ENCODE measurements around the gene TWIST2.

Gene TWIST2

DNA sequence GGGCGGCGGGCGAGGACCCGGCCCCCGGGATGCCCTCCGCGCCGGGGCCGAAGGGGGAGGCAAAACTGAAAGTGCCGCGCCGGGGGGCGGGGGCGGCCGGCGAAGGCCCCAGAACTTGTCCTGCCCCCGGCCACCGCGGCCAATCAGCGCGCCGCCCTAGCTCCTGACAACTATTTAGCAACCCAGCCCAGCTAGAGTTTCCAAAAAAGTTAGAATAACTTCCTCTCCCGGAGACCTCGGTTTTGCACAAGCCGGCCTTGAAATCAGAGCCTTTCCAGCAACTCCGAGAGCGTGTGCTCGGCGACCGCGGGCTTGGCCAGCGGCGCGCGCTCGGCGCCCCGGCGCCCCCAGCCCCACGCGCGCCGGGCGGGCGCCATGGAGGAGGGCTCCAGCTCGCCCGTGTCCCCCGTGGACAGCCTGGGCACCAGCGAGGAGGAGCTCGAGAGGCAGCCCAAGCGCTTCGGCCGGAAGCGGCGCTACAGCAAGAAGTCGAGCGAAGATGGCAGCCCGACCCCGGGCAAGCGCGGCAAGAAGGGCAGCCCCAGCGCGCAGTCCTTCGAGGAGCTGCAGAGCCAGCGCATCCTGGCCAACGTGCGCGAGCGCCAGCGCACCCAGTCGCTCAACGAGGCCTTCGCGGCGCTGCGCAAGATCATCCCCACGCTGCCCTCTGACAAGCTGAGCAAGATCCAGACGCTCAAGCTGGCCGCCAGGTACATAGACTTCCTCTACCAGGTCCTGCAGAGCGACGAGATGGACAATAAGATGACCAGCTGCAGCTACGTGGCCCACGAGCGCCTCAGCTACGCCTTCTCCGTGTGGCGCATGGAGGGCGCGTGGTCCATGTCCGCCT lies at the start of gene TWIST2:
Gene TWIST2, plus strand, starts transcription at position 245 of the 850 bp plus-strand sequence. Its CDS starts 131 bp downstream, at position 376.
- DNase-seq (ENCODE audit: low read depth), result no peak

DNA sequence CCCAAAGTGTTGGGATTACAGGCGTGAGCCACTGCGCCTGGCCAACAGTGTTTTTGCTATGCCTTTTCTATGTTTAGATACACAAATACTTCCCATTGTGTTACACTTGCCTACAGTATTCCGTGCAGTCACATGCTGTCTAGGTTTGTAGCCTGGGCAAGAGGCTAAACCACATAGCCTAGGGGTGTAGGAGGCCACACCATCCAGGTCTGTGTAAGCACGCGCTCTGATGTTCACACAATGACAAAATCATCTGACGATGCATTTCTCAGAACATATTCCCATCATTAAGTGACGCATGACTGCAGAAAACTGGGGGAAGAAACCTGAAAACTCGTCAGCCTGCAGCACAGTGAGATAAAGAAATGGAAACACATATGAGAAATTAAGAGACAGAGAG lies 46.1 kb upstream of the TWIST2 start:
- no peak for DNase-seq (ENCODE audit: low read depth)

DNA sequence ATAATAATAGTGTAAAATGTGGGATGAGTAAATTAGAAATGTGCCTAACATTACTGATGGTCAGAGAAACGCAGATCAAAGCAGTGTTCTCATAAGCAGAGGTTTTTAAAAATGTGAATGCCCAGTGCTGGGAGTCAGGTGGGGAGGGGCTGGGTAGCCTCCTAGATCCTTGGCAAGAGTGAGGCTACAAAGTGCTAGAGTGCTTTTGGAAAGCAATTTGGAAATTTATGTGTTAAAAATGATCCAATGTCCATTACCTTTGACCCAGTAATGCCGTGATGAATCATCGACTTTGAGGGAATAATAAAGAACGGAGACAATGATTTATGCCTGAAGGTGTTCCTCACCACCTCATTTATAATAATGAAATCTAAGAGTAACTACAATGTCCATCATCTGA lies 44.9 kb upstream of the TWIST2 start:
- no peak for DNase-seq (ENCODE audit: low read depth)

DNA sequence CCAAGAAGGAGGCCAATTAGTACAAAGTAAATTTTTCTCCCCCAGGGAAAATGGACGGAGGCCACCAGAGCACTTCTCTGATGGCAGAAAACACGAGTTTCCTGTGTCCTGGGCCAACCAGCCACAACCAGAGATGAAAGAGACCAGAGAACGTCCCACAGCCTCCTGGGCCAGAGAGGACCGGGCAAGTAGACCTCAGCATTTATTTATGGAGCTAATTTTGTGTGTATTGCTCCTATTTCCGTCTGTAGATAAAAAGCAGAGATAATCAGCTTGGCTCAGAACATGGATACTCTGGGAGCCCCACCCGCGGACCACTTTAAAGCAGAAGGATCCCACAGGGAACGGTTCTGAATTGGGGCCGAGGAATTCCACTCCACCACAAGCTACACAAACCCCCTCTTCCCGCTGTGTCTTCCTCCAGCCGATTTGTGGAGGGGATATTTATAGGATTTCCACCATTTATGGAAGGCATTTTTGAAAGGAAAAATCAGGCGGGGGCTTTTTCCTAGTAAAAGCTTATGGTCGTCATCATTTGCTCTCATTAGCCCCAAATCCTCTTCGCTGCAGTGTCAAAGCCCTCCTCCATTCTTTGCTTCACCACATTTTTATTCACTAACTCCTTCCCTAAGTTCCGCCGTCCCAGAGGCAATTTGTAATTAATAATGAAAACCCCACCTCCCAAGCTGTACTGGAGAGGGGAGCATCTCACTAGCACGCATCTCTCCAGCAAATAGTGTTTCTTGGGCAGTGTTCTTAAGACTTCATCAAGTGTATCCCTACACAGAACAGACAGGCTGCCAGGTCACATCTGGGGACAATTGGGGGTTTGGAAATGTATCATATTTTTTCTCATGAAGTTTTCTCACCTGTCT lies 43.7 kb upstream of the TWIST2 start:
- DNase-seq (ENCODE audit: low read depth), result no peak

DNA sequence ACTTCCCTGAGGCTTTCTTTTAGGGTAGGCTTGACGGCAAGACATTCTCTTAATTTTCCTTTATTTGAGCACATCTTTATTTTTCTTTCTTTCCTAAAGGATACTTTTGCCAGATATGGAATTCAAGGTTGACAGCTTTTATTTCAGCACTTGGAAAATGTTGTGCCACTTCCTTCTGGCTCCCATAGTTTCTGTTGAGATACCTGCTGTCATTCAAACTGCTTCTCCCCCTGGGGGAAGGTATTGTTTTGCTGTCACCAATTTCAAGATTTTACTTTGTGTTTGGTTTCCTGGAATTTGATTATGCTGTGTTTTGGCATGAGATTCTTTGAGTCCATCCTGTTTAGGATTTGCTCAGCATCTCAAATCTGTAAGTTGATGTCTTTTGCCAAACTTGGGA lies 39.1 kb upstream of the TWIST2 start:
- no peak for DNase-seq (ENCODE audit: low read depth)

DNA sequence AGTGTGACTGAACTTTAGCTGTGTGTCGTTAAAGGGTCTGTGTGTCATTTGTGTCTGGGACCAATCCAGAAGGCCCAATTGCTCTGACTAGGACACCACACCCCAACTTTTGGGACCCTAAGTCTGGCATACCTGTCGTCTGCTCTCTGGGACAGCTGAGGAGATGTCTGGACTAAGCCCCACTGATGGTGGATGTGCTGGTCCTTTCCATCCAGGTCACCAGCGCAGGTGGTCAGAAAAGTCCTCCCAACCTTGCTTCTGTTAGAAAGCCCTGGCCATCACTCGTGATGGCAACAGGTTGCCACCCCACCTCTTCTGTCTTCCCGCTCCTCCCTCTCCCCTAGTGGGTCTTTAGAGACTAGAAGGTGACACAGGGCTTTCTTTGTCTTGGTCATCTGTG lies 37.6 kb upstream of the TWIST2 start:
- no peak for DNase-seq (ENCODE audit: low read depth)

DNA sequence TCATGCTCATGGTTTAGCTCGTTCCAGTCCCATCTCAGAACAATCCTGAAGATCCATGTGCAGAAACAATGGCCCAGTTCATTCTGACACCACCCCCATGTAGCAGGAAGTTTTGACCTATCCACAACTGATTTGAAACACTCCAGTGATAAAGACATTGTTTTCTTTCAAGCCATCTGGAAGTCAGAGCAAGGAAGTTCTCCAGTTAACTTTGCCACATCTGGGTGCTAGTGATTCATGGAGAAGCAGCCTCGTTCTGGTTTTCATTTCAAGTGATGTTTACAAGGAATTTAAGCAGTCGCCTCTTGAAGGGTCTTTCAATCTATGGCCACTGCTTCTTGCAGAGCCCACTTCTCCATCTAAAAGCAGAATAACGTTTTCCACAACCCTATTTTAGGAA lies 36.6 kb upstream of the TWIST2 start:
- DNase-seq (ENCODE audit: low read depth), result no peak

DNA sequence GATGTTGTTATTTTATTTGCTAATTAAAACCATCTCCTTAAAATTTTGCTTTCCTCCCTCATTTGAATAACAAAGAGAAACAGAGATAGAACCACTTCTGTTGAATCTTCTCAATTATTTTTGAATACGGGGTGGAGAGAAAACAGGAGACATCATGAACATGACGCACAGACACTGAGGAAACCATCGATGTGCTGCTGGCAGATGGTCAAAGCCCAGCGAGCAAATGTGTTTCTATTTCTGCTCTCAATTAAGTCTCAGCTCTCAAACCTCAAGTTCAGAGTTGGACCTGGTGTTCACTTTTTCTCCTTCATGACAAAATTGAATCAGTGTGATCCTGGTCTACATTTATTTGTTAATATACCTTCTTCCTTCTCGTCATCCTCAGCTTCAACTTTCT lies 36.1 kb upstream of the TWIST2 start:
- no peak for DNase-seq (ENCODE audit: low read depth)

DNA sequence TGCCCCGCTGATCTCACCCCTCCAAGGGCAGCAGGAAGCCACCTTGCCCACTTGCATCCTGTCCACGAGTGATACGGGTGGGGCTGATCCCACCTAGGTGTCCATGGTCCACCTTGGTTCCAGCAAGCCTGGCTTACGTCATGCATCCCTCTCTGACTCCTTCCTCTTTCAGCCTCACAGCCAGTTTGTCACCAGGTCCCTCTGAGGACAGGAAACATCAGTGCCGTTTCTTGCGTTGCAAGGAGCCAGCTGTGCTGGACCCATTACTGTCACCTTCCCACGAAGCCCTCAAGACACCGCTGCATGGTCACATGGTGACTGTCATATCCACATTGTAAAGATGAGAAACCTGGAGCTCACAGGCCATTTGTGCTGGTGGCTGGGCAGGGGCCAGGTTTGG lies 34.8 kb upstream of the TWIST2 start:
- DNase-seq (ENCODE audit: low read depth), result no peak

DNA sequence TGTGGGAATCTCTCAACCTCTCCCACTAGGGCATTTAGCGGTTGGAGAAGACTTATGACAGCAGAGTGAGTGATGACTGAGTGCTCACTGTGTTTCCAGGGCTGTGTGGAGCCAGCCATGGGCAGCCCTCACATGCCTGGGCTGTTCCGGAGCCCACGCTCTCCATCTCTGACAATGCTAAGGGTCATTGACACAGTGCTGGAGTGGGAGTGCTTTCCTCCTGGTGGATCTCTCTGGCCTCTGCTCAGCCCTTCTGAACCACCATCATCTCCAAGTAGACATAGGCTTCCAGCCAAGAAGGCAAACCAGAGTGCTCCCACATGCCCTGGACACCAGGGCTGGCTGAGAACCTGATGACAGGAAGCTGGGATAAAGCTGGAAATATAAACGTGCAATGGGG lies 33.1 kb upstream of the TWIST2 start:
- DNase-seq (ENCODE audit: low read depth), result no peak

DNA sequence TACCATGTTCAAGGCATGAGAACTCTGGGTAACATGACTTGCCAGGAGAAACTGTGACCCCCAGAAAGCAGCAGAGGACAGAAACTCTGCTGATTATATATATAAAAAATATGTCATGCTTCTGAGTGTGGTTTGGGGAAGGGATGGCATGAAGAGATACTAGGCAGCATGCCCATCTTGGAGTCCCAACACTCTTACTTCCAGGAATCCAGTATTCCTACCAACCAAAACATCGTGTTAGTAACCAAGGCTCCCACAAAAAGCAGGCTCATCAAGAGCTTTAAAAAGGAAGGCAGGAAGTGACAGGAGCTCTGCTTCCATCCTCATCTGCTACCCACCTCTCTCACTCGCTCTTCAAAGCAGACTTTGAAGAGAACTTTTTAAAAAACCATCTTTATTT lies 31.6 kb upstream of the TWIST2 start:
- DNase-seq (ENCODE audit: low read depth), result no peak

DNA sequence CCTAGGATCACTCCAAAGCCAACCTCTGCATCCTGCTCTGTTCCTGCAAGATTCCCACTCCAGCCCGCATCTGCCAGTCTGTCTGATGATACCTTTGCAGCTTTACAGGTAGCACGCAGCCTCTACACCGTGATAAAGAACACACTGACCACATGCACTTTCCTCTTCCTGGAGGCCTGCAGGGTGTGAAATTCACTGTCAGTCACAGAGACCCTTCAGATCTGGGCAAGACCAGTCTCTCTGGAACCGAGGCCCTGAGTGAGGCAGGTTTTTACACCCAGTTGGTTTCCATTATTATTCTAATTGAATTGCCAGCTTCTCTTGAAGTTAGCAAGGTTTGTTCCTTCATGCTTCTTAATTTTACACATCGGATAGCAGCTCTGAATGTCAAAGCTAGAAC lies 30.5 kb upstream of the TWIST2 start:
- DNase-seq (ENCODE audit: low read depth), result no peak

DNA sequence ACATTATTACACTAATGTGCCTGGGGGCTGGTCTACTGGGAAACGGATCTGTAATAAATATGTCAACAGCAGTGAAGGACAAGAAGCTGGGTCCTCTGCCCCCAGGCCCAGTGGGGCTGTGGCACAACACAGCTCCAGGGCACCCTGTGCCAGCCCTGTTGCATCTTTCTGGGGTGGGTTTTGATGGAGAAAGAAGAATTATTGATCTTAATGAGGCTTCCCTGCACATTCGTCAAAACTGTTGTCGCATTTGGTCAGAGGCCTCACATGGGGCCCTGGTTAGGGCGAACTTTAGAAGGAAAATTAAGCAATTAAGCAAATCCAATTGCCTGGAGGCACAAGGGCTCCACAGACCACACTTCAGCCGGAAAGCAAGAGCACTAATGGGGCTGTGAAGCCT lies 30.0 kb upstream of the TWIST2 start:
- no peak for DNase-seq (ENCODE audit: low read depth)

DNA sequence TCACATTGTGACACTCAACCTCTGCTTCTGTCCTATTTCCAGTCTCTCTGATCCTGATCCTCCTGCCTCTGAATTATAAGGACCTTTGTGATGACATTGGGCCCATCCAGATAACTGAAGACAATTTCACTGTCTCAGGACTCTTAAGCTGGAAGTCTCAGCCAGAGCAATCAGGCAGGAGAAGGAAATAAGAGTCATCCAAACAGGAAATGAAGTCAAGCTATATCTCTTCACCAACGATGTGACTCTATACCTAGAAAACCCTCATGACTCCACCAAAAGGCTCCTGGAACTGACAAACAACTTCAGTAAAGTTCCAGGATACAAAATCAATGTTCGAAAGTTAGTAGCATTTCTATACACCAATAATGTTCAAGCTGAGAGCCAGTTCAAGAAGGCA lies 29.3 kb upstream of the TWIST2 start:
- DNase-seq (ENCODE audit: low read depth), result no peak

DNA sequence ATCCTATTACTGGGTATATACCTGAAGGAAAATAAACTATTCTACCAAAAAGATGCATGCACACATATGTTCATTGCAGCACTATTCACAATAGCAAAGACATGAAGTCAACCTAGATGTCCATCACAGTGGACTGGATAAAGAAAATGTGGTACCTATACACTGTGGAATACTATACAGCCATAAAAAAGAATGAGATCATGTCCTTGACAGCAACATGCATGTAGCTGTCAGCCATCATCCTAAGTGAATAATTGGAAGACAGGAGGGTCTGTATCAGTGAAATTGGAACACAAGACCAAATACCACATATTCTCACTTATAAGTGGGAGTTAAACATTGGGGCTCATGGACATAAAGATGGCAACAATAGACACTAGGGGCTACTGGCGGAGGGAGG lies 27.7 kb upstream of the TWIST2 start:
- DNase-seq (ENCODE audit: low read depth), result no peak

DNA sequence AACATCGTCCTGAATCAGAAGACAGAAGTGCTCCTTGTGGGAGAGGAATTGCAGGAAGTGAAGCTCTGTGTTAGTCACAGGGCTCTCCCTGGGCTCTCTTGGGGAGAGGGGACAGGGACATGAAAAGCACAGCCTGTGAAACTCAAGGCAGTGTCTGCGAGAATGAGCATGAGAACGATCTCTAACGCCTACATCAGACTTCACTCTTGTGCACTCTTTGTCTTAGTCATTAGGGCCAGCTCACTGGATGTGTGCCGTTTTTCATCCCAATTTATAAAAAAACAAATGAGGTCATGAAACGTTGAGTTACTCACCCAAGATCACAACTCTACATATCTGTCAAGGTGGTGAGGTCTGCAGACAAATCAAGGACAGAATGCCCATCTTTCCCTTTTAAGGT lies 27.0 kb upstream of the TWIST2 start:
- no peak for DNase-seq (ENCODE audit: low read depth)

DNA sequence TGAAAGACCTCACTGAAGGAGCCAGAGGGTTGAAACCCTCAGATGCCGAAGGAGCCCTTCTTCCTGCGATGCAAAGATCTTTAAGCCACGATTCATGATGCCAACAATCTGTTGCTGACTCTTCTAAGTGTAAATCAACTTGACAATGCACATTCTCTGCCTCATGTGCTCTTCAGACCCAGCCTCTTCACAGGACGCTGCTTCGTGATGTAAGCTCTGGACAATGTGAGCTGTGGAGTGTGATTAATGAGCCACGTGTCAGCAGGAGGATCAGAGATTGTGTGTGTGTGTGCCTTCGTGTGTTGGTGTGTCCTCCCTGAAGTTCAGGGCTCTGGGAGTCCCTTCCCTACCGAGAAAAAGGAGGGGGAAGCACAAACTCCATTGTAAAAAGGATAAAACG lies 26.5 kb upstream of the TWIST2 start:
- DNase-seq (ENCODE audit: low read depth), result no peak

DNA sequence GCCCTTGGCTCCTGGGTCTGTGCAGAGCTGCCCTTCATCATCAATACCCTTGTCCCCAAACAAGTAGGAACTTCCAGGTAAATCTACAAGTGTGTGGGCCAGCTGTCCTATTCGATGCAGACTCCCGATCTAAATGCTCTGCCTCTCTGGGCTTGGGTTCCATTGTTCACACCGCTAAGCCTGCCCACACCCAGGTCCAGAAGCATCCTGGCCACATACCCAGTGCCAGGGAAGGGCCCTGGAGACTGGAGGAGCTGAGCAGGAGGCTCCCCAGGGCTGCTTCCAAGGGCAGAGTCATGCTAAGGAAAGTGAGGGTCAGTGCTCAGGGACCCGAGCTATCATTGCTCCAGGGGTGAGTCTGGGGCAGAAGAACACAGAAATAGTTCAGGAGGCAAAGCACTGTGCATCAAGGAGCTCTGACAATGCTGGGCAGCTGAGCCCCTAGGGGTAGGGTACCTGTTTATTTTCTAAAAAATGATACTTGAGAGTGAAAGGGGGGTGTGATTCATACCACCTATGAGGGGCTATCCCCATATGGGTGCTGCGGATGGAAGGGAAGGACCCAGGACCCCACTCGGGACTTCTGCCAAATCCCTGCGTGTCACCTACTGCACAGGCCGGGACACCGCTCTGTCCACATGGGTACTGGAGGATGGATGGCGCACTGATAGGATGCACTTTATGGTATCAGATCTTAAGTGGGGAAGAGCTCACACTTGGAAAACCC lies 25.8 kb upstream of the TWIST2 start:
- DNase-seq (ENCODE audit: low read depth), result no peak

DNA sequence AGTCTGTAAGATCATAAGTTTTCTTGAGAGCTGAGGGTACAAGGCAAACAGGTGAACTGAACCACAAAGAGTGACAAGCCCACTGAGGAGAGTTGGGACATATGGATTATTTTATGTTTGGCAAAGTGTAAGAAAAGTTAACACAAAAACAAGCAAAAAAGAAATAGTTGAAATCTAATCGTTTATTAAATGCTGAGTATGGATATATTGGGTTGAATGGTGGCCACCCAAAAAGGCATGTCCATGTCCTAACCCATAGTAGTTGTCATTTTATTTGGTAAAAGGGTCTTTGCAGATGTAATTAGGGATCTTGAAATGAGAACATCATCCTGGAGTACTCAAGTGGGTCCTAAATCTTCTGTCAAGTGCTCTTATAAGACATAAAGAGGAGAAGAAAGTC lies 24.9 kb upstream of the TWIST2 start:
- no peak for DNase-seq (ENCODE audit: low read depth)

DNA sequence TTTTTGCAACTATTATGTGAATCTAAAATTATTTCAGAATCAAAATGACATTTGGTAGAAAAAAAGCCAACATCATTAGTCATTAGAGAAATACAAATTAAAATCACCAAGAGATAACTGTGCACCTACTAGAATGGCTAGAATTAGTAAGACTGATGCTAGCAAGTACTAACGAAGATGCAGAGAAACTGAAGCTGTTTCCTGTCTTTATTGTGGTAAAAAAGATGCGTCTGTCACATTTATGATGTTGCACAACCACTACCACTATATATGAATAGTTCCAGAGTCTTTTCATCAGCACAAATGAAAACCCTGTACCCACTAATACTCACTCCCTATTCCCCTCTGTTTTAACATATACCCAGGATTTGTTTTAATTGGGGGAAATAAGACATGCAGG lies 16.7 kb upstream of the TWIST2 start:
- DNase-seq (ENCODE audit: low read depth), result no peak

DNA sequence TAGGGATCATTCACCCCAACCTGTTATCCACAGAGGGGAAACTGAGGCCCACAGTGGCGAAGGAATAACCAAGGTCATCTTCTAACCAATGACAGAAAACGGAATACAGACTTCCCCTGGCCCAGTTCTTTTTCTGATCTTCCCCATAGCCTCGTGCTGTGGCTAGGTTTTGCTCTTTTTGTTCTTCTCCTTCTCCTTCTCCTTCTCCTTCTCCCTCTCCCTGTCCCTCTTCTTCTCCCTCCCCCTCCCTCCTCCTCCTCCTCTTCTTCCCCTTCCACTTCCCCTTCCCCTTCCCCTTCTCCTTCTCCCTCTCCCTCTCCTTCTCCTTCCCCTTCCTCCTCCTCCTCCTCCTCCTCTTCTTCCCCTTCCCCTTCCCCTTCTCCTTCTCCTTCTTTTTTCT lies 12.9 kb upstream of the TWIST2 start:
- no peak for DNase-seq (ENCODE audit: low read depth)

DNA sequence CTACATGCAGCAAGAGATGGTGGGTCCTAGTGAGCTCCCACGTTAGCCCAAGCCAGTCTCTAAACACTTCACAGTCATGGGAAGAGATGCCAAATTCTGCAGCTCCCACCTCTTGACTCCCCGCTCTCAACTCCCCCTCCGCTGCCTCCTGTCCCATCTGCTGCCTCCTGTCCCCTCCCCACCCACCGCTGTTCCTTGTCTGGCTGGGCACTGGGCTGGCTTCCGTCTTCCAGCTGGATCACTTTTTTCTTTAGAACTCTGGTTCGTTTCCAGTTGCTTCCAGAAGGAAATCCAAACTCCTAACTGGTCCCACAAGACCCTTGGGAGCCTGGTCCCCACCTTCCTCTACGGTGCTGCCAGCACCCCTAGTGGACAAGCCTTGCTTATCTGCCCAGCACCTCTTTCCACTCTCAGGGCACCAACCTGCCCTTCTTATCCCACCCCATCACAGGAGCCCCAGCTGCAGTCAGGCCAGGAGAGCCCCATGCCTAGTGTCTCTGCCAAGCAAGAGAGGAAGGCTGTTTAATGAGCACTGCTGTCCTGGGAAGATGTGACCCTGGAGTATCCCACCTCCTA lies 12.1 kb upstream of the TWIST2 start:
- no peak for DNase-seq (ENCODE audit: low read depth)
